Nephron (organoid): ENCODE results near the gene SLC35A4.

ENCODE experiments used
- H3K27ac Mint-ChIP-seq, 3 experiments: 2 replicates each; pipeline ENCODE4 v1.8.0; 2020; ENCODE audit warnings: mixed read lengths in 3 of 3, mild to moderate bottlenecking in 2 of 3, moderate library complexity in 1 of 3
- H3K27me3 Mint-ChIP-seq: 2 replicates; pipeline ENCODE4 v1.8.0; 2021; ENCODE audit warnings: low read depth, mild to moderate bottlenecking, moderate library complexity, mixed read lengths
- H3K36me3 Mint-ChIP-seq: 2 replicates; pipeline ENCODE4 v1.8.0; 2020; ENCODE audit warnings: low read depth, mixed read lengths
- H3K4me1 Mint-ChIP-seq: 2 replicates; pipeline ENCODE4 v1.8.0; 2020; ENCODE audit warnings: mixed read lengths
- H3K4me3 Mint-ChIP-seq, 3 experiments: 2 replicates each; pipeline ENCODE4 v1.8.0; 2020; ENCODE audit warnings: mild to moderate bottlenecking in 3 of 3, mixed read lengths in 3 of 3, moderate library complexity in 2 of 3
- H3K9me3 Mint-ChIP-seq: 2 replicates; pipeline ENCODE4 v1.8.0; 2020; ENCODE audit warnings: mixed read lengths
- TF ChIP-seq, protein P1 (sequence below), 3 experiments: fragments of 200-600 bp; sonication (generic); IDR thresholded peaks; one replicate each; pipeline ENCODE4 v1.5.0; 2021; ENCODE audit warnings: antibody characterized with exemption in 3 of 3; ENCODE audit not compliant: unreplicated experiment in 3 of 3

Gene SLC35A4

DNA sequence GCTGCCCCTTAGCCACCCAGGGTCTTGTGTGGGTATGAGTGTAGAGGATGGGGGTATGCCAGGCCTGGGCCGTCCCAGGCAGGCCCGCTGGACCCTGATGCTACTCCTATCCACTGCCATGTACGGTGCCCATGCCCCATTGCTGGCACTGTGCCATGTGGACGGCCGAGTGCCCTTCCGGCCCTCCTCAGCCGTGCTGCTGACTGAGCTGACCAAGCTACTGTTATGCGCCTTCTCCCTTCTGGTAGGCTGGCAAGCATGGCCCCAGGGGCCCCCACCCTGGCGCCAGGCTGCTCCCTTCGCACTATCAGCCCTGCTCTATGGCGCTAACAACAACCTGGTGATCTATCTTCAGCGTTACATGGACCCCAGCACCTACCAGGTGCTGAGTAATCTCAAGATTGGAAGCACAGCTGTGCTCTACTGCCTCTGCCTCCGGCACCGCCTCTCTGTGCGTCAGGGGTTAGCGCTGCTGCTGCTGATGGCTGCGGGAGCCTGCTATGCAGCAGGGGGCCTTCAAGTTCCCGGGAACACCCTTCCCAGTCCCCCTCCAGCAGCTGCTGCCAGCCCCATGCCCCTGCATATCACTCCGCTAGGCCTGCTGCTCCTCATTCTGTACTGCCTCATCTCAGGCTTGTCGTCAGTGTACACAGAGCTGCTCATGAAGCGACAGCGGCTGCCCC, 2.6 kb downstream of the SLC35A4 start:
- H3K36me3 Mint-ChIP-seq, result peaks cover 17% of the 10 kb centered on the region
- H3K27me3 Mint-ChIP-seq, result no peaks in the 10 kb centered on the region
- TF ChIP-seq, protein P1, sequence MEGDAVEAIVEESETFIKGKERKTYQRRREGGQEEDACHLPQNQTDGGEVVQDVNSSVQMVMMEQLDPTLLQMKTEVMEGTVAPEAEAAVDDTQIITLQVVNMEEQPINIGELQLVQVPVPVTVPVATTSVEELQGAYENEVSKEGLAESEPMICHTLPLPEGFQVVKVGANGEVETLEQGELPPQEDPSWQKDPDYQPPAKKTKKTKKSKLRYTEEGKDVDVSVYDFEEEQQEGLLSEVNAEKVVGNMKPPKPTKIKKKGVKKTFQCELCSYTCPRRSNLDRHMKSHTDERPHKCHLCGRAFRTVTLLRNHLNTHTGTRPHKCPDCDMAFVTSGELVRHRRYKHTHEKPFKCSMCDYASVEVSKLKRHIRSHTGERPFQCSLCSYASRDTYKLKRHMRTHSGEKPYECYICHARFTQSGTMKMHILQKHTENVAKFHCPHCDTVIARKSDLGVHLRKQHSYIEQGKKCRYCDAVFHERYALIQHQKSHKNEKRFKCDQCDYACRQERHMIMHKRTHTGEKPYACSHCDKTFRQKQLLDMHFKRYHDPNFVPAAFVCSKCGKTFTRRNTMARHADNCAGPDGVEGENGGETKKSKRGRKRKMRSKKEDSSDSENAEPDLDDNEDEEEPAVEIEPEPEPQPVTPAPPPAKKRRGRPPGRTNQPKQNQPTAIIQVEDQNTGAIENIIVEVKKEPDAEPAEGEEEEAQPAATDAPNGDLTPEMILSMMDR (IDR thresholded peaks at IDR 0.05; ENCODE audit: unreplicated experiment in 3 of 3), result no peak
- no peaks in the 10 kb centered on the region for H3K9me3 Mint-ChIP-seq
- no peak overlapping the region for H3K27ac Mint-ChIP-seq
- peaks cover 41% of the 10 kb centered on the region for H3K4me1 Mint-ChIP-seq
- peak overlapping the region; percentile 59 to 99 (median 80) for H3K4me3 Mint-ChIP-seq

GRCh38 chr5:140567871-140568270, 3.2 kb downstream of the SLC35A4 start:
- Mint-ChIP-seq H3K36me3 (peaks cover 17% of the 10 kb centered on the region), H3K27me3 (no peaks in the 10 kb centered on the region), H3K27ac (no peak overlapping the region), H3K4me3 (peak overlapping the region; percentile 55 to 99 (median 80)), H3K4me1 (peaks cover 36% of the 10 kb centered on the region), H3K9me3 (no peaks in the 10 kb centered on the region)
- TF ChIP-seq, protein P1 (IDR thresholded peaks at IDR 0.05; ENCODE audit: unreplicated experiment in 3 of 3), result no peak

DNA sequence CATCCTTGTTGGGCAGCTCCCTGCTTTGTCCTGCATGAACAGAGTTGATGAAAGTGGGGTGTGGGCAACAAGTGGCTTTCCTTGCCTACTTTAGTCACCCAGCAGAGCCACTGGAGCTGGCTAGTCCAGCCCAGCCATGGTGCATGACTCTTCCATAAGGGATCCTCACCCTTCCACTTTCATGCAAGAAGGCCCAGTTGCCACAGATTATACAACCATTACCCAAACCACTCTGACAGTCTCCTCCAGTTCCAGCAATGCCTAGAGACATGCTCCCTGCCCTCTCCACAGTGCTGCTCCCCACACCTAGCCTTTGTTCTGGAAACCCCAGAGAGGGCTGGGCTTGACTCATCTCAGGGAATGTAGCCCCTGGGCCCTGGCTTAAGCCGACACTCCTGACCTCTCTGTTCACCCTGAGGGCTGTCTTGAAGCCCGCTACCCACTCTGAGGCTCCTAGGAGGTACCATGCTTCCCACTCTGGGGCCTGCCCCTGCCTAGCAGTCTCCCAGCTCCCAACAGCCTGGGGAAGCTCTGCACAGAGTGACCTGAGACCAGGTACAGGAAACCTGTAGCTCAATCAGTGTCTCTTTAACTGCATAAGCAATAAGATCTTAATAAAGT, 3.9 kb downstream of the SLC35A4 start:
- H3K4me1 Mint-ChIP-seq, result peaks cover 31% of the 10 kb centered on the region
- no peak overlapping the region for H3K27ac Mint-ChIP-seq
- H3K4me3 Mint-ChIP-seq, result peak overlapping the region in 1 of 3 experiments; percentile 35
- H3K9me3 Mint-ChIP-seq, result no peaks in the 10 kb centered on the region
- peaks cover 17% of the 10 kb centered on the region for H3K36me3 Mint-ChIP-seq
- TF ChIP-seq, protein P1 (IDR thresholded peaks at IDR 0.05; ENCODE audit: unreplicated experiment in 3 of 3), result no peak
- H3K27me3 Mint-ChIP-seq, result no peaks in the 10 kb centered on the region

GRCh38 chr5:140569197-140569596, 4.6 kb downstream of the SLC35A4 start:
- Mint-ChIP-seq H3K27me3 (no peaks in the 10 kb centered on the region), H3K4me1 (peaks cover 26% of the 10 kb centered on the region), H3K36me3 (peaks cover 17% of the 10 kb centered on the region), H3K9me3 (no peaks in the 10 kb centered on the region), H3K4me3 (peak overlapping the region in 1 of 3 experiments; percentile 50), H3K27ac (no peak overlapping the region)
- TF ChIP-seq, protein P1 (IDR thresholded peaks at IDR 0.05; ENCODE audit: unreplicated experiment in 3 of 3), result no peak

GRCh38 chr5:140570058-140570457, 5.4 kb downstream of the SLC35A4 start:
- H3K9me3 Mint-ChIP-seq, result no peaks in the 10 kb centered on the region
- no peak overlapping the region for H3K27ac Mint-ChIP-seq
- peaks cover 17% of the 10 kb centered on the region for H3K36me3 Mint-ChIP-seq
- TF ChIP-seq, protein P1 (IDR thresholded peaks at IDR 0.05; ENCODE audit: unreplicated experiment in 3 of 3), result no peak
- peak overlapping the region in 1 of 3 experiments; percentile 35 for H3K4me3 Mint-ChIP-seq
- peaks cover 19% of the 10 kb centered on the region for H3K4me1 Mint-ChIP-seq
- H3K27me3 Mint-ChIP-seq, result no peaks in the 10 kb centered on the region
